ENCODE data around the gene NCAPH2. TPM values are rescaled to one million over a fixed set of nuclear protein-coding genes. Genes with fewer than 3 reads are reported as not detected.

Gene NCAPH2
- total and polyA plus RNA-seq, 2 of the 13 experiments (the other 11 are each of a cell fraction or from before 2014, with no cell fraction given) = 28.1 to 64.4 TPM

GRCh38 chr22:50485221-50486131 lies 22.5 kb upstream of the NCAPH2 start (continued):
- TF ChIP-seq SCMH1 (CRISPR knock-in tag; IDR thresholded peaks at IDR 0.05; ENCODE audit: borderline replicate concordance) = no peak
- TF ChIP-seq, protein P1, sequence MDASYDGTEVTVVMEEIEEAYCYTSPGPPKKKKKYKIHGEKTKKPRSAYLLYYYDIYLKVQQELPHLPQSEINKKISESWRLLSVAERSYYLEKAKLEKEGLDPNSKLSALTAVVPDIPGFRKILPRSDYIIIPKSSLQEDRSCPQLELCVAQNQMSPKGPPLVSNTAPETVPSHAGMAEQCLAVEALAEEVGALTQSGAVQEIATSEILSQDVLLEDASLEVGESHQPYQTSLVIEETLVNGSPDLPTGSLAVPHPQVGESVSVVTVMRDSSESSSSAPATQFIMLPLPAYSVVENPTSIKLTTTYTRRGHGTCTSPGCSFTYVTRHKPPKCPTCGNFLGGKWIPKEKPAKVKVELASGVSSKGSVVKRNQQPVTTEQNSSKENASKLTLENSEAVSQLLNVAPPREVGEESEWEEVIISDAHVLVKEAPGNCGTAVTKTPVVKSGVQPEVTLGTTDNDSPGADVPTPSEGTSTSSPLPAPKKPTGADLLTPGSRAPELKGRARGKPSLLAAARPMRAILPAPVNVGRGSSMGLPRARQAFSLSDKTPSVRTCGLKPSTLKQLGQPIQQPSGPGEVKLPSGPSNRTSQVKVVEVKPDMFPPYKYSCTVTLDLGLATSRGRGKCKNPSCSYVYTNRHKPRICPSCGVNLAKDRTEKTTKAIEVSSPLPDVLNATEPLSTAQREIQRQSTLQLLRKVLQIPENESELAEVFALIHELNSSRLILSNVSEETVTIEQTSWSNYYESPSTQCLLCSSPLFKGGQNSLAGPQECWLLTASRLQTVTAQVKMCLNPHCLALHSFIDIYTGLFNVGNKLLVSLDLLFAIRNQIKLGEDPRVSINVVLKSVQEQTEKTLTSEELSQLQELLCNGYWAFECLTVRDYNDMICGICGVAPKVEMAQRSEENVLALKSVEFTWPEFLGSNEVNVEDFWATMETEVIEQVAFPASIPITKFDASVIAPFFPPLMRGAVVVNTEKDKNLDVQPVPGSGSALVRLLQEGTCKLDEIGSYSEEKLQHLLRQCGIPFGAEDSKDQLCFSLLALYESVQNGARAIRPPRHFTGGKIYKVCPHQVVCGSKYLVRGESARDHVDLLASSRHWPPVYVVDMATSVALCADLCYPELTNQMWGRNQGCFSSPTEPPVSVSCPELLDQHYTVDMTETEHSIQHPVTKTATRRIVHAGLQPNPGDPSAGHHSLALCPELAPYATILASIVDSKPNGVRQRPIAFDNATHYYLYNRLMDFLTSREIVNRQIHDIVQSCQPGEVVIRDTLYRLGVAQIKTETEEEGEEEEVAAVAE (CRISPR knock-in tag; IDR thresholded peaks at IDR 0.05; ENCODE audit: borderline replicate concordance) = peak; percentile 53; the same call in 1 of the 2 replicates
- no peak; the same call in 1 of the 2 replicates for TF ChIP-seq FOXK1 (CRISPR knock-in tag; IDR thresholded peaks at IDR 0.05; ENCODE audit: borderline replicate concordance, low read depth)
- no peak for TF ChIP-seq FOXJ3 (CRISPR knock-in tag; IDR thresholded peaks at IDR 0.05; ENCODE audit: borderline replicate concordance)
- TF ChIP-seq ZSCAN9 (CRISPR knock-in tag; IDR thresholded peaks at IDR 0.05; ENCODE audit: borderline replicate concordance) = no peak
- TF ChIP-seq ATF3 (CRISPR knock-in tag; IDR thresholded peaks at IDR 0.05) = no peak
- TF ChIP-seq SKIL (CRISPR knock-in tag; IDR thresholded peaks at IDR 0.05; ENCODE audit: borderline replicate concordance) = 0 out of 2 replicates have a peak, but pooled peaks have one; percentile 57
- TF ChIP-seq ZNF83 (CRISPR knock-in tag; IDR thresholded peaks at IDR 0.05; ENCODE audit: borderline replicate concordance) = no peak
- TF ChIP-seq MAZ (IDR thresholded peaks at IDR 0.05; ENCODE audit: borderline replicate concordance, low read depth, low read length) = no peak
- TF ChIP-seq MAZ (CRISPR knock-in tag; IDR thresholded peaks at IDR 0.05; ENCODE audit: low read depth) = peak; percentile 48; the same call in 1 of the 2 replicates
- no peak; the same call in 1 of the 2 replicates for TF ChIP-seq ZBTB34 (CRISPR knock-in tag; IDR thresholded peaks at IDR 0.05)
- no peak for TF ChIP-seq FOXK2 (IDR thresholded peaks at IDR 0.05)
- no peak for TF ChIP-seq PAWR (CRISPR knock-in tag; IDR thresholded peaks at IDR 0.05; ENCODE audit: borderline replicate concordance)
- peak; percentile 94 for TF ChIP-seq NR2C2 (CRISPR knock-in tag; IDR thresholded peaks at IDR 0.05; ENCODE audit: borderline replicate concordance)
- TF ChIP-seq SMYD3 (CRISPR knock-in tag; IDR thresholded peaks at IDR 0.05) = peak; percentile 88
- TF ChIP-seq ATF7 (IDR thresholded peaks at IDR 0.05) = no peak
- TF ChIP-seq ATF7 (CRISPR knock-in tag; IDR thresholded peaks at IDR 0.05) = peak; percentile 56
- TF ChIP-seq ZNF543 (CRISPR knock-in tag; IDR thresholded peaks at IDR 0.05) = peak; percentile 61
- TF ChIP-seq CBX1 (IDR thresholded peaks at IDR 0.05; ENCODE audit: low read depth) = peak; percentile 6
- TF ChIP-seq MEIS1 (CRISPR knock-in tag; IDR thresholded peaks at IDR 0.05; ENCODE audit: borderline replicate concordance) = 0 out of 2 replicates have a peak, but pooled peaks have one; percentile 37

Measured in HepG2 (cell line).